NCI-H2107 (cell line): ENCODE data around the gene USP7.
A peak's percentile ranks its signal among the peaks of the same experiment; 100 is the strongest.
"Not testable (repeated sequence)": the region's sequence is repeated elsewhere in the genome, so short reads cannot be mapped to it uniquely, and the experiment has no call there.

ENCODE experiments used
- DNase-seq: peaks from one replicate; lab custom pipeline; 2025; lab: John Stamatoyannopoulos, UW

Gene USP7

DNA sequence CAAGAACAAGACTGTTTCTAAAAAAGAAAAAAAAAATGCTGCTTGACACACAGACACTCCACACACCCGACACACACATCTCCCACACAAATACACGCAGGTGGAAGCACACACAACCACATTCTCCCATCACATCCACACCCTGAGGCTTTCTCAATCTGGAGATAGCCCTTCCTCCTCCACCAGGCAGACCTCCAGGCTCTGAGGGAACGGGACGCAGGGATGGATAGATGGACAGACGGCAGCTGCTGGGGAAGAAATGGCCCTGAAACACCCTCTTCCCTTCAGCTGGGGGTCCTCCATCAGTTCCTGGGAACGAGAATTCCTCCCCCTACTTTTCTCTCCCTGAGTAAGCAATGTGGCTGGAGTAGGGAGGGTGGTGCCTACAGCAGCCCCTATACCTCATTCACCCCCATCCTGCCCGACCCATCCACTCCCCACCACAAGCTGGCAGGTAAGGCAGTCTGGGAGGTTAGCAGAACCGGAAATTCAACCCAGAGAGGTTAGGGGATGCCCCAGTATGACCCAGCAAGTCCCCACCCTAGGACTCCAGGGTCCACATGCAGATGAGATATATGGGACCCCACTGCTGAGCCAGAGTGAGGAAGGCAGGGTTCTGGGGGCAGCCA lies 85.7 kb downstream of the USP7 start:
- no peak for DNase-seq

DNA sequence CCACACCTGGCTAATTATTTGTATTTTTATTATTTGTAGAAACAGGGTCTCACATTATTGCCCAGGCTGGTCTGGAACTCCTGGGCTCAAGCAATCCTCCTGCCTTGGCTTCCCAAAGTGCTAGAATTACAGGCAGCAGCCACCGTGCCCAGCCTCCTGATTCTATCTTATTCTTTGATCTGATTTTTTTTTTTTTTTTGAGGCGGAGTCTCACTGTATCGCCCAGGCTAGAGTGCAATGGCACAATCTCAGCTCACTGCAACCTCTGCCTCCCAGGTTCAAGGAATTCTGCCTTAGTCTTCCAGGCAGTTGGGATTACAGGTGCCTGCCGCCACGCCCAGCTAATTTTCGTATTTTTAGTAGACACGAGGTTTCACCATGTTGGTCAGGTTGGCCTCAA lies 88.4 kb downstream of the USP7 start:
- not testable (repeated sequence) for DNase-seq

GRCh38 chr16:8874388-8874787 lies 89.3 kb downstream of the USP7 start:
- DNase-seq, result no peak

GRCh38 chr16:8873866-8874195 lies 89.9 kb downstream of the USP7 start:
- not testable (repeated sequence) for DNase-seq

DNA sequence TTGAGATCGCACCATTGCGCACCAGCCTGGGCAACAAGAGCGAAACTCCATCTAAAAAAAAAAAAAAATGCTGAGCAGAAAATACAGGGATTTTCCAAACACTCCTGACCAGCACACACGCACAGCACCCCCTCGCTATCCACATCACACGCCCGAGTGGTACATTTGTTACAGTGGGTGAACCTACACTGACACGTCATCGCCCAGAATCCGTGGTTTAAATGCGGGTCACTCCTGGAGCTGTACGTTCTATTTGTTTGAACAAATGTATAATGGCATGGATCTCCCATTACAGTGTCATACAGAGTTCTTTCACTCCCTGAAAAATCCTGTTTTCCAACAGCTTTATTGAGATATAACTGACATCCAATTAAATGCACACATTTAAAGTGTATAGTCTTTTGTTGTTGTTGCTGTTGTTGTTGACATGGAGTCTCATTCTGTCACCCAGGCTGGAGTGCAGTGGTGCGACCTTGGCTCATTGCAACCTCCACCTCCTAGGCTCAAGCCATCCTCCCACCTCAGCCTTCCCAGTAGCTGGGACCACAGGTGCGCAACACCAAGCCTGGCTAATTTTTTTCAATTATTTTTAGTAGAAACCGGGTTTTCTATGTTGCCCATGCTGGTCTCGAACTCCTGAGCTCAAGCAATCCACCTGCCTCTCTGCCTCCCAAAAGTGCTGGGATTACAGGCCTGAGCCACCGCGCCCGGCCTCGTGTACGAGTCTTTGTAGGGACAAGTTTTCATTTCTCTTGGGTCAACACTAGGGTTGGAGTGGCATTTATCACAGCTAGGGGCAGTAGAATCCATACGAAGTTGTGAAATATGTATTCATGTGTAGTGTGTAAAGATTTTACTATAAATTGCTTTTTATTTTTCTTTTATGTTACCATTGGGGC lies 90.5 kb downstream of the USP7 start:
- DNase-seq, result no peak

- DNase-seq, result no peak
Measured at GRCh38 chr16:8872071-8872470, 91.6 kb downstream of the USP7 start.

DNA sequence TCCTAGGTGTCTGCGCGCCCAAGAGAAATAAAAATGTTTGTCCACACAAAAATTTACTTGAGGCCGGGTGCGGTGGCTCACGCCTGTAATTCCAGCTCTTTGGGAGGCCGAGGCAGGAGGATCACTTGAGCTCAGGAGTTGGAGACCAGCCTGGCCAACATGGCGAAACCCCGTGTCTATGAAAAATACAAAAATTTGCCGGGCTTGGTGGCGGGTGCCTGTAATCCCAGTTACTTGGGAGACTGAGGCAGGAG lies 93.8 kb downstream of the USP7 start:
- DNase-seq, result not testable (repeated sequence)

DNA sequence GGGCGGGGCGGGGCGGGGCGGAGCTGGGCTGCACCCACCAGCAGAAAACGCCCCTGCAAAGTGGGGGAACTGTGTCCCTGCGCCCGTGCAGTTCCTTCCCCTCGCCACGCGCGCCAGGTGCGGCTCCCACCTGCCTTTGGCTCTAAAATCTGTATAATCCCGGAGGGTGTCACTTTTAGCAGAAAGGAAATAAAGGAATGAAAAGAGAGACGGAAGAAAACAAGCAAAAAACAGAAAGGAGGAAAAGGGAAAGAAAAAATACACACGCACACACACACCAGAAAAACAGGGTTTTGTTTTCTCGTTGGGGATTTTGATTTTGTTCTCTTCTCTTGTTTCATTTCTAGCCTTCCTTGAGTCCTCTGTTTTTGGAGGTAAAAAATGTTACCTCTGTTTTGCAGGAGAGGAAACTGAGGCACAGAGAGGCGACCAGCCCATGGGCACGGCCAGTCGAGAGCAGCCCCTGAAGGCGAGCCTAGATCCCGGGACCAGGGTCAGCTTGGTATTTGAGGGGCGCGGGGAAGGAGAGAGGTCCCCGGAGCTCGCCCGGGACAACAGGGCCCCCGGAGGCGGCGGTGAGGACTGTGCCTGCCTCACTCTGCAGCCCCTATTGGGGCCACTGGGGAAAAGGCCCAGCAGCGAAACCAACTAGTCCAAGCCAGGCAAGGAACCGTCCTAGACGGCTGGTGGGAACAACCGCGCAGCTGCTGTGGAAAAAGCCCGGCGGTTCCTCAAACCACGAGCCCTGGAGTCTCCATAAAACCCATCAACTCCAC lies 94.3 kb downstream of the USP7 start:
- no peak for DNase-seq

GRCh38 chr16:8868416-8869211 lies 95.1 kb downstream of the USP7 start, which contains the start of gene CARHSP1:
Gene CARHSP1, minus strand, starts transcription at chr16:8869006. Its CDS starts 9,678 bp downstream, at chr16:8859328.
- DNase-seq, result peak; percentile 64

GRCh38 chr16:8867932-8868415 lies 95.7 kb downstream of the USP7 start:
- DNase-seq, result no peak

DNA sequence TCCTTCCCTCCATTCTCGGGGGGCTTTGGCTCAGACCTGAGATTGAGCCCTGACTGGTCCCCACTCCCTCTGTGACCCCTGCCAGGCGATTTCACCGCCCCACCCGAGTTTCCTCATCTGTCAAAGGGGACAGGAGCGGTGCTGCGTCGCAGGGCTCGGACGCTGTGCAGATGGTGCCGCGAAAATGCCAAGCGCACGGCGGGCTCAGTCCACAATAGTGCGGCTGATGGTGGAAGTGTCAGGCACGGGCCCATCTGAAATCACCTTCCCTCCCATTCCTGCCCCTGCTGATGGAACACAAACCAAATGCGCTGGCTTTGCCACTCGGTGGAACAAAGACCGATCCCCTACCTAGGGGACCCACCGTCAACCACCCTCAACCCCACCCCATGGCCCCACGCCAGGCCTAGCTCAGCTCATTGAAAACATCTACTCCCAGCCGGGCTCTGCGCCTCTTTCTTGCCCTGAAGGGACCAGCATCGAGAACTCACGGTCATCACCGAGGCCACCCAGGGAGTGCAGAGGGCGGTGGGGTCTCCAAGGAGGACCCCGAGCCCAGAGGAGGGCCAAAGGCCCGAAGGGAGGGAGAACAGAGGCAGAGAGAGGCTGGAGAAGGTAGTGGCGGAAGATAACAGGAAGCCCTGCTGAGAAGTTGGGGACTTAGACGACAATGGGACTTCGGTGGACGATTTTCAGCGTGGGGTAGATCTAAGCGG lies 96.3 kb downstream of the USP7 start:
- DNase-seq, result no peak

DNA sequence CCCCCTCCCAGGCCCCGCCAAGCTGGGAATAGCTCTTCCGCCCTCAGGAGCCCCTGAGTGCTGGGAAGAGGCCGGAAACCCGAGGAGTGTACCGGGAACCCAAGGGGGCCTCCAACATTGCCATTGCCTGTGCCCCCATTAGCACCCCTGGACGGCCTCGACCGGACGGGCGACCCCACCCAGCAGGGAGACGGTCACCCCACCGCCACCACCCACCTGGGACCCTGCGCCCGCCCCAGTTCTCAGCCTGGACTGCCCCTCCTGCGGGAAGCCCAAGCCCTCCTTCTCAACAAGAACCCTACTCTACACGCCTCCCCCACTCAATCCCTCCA lies 96.9 kb downstream of the USP7 start:
- no peak for DNase-seq

DNA sequence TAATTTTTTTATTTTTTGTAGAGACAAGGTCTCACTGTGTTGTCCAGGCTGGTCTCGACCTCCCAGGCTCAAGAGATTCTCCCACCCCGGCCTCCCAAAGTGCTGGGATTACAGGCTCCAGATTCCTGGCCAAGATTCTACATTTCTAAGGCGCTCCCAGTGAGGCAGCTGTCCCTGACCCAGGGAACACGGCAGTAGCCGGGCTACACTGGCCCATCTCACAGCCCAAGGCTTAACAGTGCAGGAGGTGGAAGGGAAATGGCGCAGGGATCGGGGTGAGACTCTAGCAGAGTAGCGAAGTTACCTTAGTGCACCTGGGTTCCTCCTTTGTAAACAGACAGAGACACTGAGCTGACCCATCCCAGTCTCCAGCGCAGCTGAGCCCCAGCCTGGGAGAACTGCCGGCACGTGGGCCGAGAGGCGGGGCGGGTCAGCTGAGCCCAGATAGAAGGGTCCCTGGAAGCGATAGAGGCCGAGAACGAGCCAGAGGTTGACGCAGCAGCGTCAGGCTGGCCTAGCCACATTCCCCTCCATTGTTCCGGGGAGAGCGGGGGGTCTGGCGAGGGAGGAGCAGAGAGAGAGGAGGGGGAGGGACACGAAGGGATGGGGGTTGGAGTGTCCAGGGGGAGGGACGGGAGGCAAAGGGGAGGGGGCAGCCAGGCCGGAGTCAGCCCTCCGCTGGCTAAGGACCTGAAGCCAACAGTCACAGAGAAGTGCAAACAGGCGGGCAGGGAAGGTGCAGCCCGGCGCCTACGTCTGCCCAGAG lies 97.4 kb downstream of the USP7 start:
- DNase-seq, result no peak

GRCh38 chr16:8865145-8865882 lies 98.4 kb downstream of the USP7 start:
- DNase-seq, result no peak

DNA sequence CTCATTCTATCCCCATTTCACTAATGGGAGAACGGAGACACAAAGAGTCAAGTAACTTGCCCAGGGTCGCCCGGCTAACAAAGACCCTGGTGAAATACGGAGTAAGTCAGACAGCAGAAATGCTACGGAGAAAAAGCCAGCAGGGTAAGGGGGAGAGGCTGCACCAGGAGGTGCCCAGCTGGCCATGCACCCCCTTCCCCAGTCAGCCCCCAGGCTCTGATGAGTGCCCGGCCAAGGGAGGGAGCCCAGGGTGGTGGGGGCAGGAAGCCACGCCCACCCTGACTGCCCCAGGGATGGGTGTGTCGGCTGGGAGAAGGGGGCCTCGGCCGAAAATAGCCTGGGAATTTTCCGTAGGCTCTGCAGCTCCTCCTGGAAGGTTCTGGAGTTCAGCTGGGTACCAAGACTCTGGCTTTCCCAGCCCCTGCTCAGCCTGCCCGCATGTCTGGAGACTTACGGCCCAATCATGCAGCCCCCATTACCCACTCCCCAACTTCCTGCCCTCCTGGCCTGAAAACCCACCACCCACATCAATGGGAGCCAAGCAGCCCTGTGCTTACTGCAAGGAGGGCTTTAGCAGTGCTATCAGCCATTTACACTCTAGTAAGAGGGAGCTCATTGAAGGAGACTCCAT lies 99.1 kb downstream of the USP7 start:
- DNase-seq, result no peak

GRCh38 chr16:8863594-8864424 lies 99.9 kb downstream of the USP7 start:
- DNase-seq, result no peak

- no peak for DNase-seq
Measured at GRCh38 chr16:8862309-8863130, 101.2 kb downstream of the USP7 start.
